HepG2 (cell line): Measurements from ENCODE around the gene NBPF11.

Experiments used
- EZH2 ChIP-seq: conservative IDR thresholded peaks from 2 replicates; pipeline ENCODE4 v1.6.1; 2012; ENCODE audit warnings: mild to moderate bottlenecking, low read depth, low read length, moderate library complexity
- ZNF263 ChIP-seq: sonication (generic); formaldehyde crosslinking; IDR thresholded peaks from 2 replicates; pipeline ENCODE4 v1.4.0; 2020; ENCODE audit warnings: missing genetic modification reagents
- TF ChIP-seq, protein P1 (sequence below): sonication (generic); formaldehyde crosslinking; IDR thresholded peaks from 2 replicates; pipeline ENCODE4 v1.5.0; 2020; ENCODE audit warnings: mild to moderate bottlenecking, missing genetic modification reagents, moderate library complexity

DNA sequence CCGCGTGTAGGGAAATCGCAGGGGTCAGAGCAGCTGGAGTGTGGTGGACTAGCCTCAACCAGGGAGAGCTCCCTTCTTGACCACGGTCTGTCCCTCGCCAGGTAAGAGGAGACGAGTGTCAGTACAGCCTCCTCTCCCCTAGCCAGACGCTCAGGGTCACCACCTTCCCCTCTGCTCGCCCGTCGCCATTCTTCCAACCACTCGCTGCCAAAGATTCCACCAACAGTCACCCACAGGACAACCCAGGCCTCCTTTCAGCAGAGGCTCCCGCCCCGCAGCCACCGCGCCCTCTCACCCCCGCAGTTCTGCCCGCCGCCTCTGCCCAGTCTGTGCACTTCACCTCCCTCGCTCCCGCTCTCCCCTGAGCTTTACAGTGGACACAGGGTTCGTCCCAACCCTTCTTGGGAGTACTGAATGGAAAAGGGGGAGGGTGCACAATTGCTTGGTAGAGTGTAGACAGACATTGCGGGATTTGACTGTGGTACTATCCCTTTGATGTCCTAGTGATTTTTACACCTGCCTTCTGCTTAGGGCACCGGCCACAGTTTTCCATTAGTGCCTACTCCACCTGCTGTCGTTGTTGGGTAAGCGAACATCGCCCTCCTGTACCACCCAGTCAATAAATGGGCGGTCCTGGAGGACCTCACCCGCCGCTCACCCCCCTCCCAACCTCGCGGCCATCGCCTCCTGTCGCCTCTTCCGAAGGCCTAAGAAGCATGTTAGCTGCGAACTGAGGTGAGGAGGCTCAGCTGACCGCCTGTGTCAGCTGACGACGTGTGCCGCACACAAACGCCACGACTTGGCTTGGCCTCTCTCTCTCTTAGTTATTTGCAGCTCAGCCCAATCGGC lies 9.2 kb upstream of the NBPF11 start:
- no peak for TF ChIP-seq EZH2
- TF ChIP-seq ZNF263 (CRISPR knock-in tag): no peak
- TF ChIP-seq, protein P1, sequence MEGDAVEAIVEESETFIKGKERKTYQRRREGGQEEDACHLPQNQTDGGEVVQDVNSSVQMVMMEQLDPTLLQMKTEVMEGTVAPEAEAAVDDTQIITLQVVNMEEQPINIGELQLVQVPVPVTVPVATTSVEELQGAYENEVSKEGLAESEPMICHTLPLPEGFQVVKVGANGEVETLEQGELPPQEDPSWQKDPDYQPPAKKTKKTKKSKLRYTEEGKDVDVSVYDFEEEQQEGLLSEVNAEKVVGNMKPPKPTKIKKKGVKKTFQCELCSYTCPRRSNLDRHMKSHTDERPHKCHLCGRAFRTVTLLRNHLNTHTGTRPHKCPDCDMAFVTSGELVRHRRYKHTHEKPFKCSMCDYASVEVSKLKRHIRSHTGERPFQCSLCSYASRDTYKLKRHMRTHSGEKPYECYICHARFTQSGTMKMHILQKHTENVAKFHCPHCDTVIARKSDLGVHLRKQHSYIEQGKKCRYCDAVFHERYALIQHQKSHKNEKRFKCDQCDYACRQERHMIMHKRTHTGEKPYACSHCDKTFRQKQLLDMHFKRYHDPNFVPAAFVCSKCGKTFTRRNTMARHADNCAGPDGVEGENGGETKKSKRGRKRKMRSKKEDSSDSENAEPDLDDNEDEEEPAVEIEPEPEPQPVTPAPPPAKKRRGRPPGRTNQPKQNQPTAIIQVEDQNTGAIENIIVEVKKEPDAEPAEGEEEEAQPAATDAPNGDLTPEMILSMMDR: no peak
